Astrocyte of the cerebellum (primary cell): Measurements from ENCODE around the gene GSG1L.
A peak's percentile ranks its signal among the peaks of the same experiment; 100 is the strongest.

ENCODE experiments used
- DNase-seq: peaks from one replicate; pipeline ENCODE4 v3.0.0-alpha.2; 2011; ENCODE audit warnings: low read depth
- H3K4me3 ChIP-seq: 2 replicates; pipeline ENCODE4 v1.5.1; 2011; ENCODE audit warnings: mild to moderate bottlenecking, low read depth, low read length, moderate library complexity
- CTCF ChIP-seq: IDR thresholded peaks from 2 replicates; pipeline ENCODE4 v1.5.1; 2012; ENCODE audit warnings: low read length, low read depth, moderate library complexity, mild to moderate bottlenecking; ENCODE audit errors: missing control alignments
- in situ Hi-C: cut with HindIII; loops from 2 replicates; pipeline ENCODE4 v1.10.0; 2017; ENCODE audit warnings: low sequenced_read_pairs

GSG1L gene

DNA sequence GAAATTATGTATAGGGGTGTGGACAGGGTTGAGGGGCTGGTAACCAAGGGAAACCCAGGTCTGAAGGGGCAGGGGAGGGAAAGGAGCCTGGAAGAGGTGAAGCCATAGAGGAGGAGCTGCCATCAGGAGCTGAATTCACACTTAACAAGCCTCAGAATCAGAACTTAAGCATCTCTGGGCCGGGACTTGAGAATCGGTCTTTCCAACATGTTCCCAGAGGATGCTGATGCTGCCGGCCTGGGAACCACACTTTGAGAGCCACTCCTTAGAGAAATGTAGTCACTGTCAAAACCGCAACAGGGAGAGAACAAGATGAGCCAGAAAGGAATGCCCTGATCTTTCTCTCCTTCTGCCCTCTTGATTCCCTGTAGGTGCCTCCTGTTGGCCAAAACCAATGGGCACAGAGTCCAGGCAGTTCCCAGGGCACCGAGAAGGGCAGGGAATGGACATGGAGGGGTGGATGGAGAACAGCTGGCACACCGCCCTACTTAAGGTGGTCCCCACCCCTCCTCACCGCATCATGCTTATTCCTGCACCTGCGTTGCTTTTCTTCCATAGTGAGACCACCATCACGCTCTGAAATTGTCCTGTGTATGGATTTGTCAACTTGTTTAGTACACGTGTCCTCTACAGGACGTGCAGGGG is 88.5 kb downstream of the GSG1L start:
- no peak overlapping the region for H3K4me3 ChIP-seq
- in situ Hi-C loops: no loop called here
- no peak for TF ChIP-seq CTCF
- no peak for DNase-seq

GRCh38 chr16:27973678-27974077 is 89.8 kb downstream of the GSG1L start:
- in situ Hi-C loops: no loop called here
- DNase-seq: no peak
- no peak for TF ChIP-seq CTCF
- H3K4me3 ChIP-seq: no peak overlapping the region

DNA sequence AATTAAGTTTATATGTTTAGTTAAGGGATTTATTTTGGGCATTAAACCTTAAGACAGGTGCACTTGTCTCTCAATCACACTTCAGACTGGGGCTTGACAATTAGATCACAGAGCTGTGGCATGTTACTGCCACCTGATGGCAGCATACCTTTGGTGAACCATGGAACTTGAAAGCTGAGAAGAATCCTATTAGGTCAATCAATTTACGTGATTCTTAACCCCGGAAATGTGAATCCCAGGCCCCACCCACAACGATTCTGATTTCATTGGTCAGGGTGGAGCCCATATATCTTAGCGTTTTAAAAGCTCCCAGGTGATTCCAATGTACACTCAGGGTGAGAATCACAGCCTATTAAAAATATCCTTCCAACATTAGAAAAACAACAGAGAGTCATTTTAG is 91.0 kb downstream of the GSG1L start:
- TF ChIP-seq CTCF: peak; percentile 50
- no peak overlapping the region for H3K4me3 ChIP-seq
- in situ Hi-C loops: no loop called here
- no peak for DNase-seq

- DNase-seq: no peak
- H3K4me3 ChIP-seq: no peak overlapping the region
- in situ Hi-C loops: no loop called here
- no peak for TF ChIP-seq CTCF
These were observed 93.9 kb downstream of the GSG1L start for GRCh38 chr16:27969574-27969973.

- in situ Hi-C loops: no loop called here
- no peak for DNase-seq
- no peak overlapping the region for H3K4me3 ChIP-seq
- TF ChIP-seq CTCF: no peak
These were observed 96.3 kb downstream of the GSG1L start for GRCh38 chr16:27967169-27967568.

- H3K4me3 ChIP-seq: no peak overlapping the region
- no peak for TF ChIP-seq CTCF
- no peak for DNase-seq
- in situ Hi-C loops: no loop called here
These were observed 96.8 kb downstream of the GSG1L start for GRCh38 chr16:27966756-27967155.
